Measurements from ENCODE around the gene DHRSX. TPM values are rescaled to one million over a fixed set of nuclear protein-coding genes. Genes with fewer than 3 reads are reported as not detected.

Gene DHRSX
- total and polyA plus RNA-seq, 9 of the 15 experiments (the other 6 are each of a cell fraction or from before 2014, with no cell fraction given), result 0.59 to 11.0 (median 6.2) TPM

- WGBS (ENCODE audit: insufficient coverage, low coverage, missing lambda C conversion rate), result 0% methylated on average over 7 of the region's 7 CpGs
- FAIRE-seq (no peak), DNase-seq (ENCODE audit: extremely low read depth in 1 of 4, low spot score in 3 of 4) (no peak), ATAC-seq (no peak)
- H4K20me1 ChIP-seq (replicated peaks; ENCODE audit: control insufficient read depth, insufficient read depth, low read length), result no peaks in the 10 kb centered on the region
- in situ Hi-C loops (cut with MboI) (no loop called here), intact Hi-C loops (cut with micrococcal nuclease) (no loop called here)
- no peak for TF ChIP-seq DMBX1 (CRISPR knock-in tag; IDR thresholded peaks at IDR 0.05; ENCODE audit: borderline replicate concordance)
- no peak for TF ChIP-seq LCOR (CRISPR knock-in tag; IDR thresholded peaks at IDR 0.05)
- TF ChIP-seq ZNF277 (CRISPR knock-in tag; IDR thresholded peaks at IDR 0.05; ENCODE audit: borderline replicate concordance), result no peak
- no peak for TF ChIP-seq FOXM1 (IDR thresholded peaks at IDR 0.05; ENCODE audit: low read depth)
- TF ChIP-seq FOXM1 (CRISPR knock-in tag; IDR thresholded peaks at IDR 0.05; ENCODE audit: low read depth), result no peak
- TF ChIP-seq SIN3B (IDR thresholded peaks at IDR 0.05; ENCODE audit: low read depth), result no peak
- TF ChIP-seq PTTG1 (tag; IDR thresholded peaks at IDR 0.05; ENCODE audit: low read depth), result no peak
- TF ChIP-seq ZBTB8A (IDR thresholded peaks at IDR 0.05; ENCODE audit: partially characterized antibody), result no peak
- TF ChIP-seq GABPB2 (CRISPR knock-in tag; conservative IDR thresholded peaks at IDR 0.05), result no peak
- TF ChIP-seq THRA (IDR thresholded peaks at IDR 0.05), result no peak
- TF ChIP-seq ZNF23 (CRISPR knock-in tag; IDR thresholded peaks at IDR 0.05), result no peak
- no peak for TF ChIP-seq ZBTB1 (CRISPR knock-in tag; IDR thresholded peaks at IDR 0.05; ENCODE audit: borderline replicate concordance, low read depth)
- no peak for TF ChIP-seq ZNF41 (CRISPR knock-in tag; conservative IDR thresholded peaks at IDR 0.05)
- no peak for TF ChIP-seq ZNF644 (tag; IDR thresholded peaks at IDR 0.05; ENCODE audit: low read depth)
- no peak for TF ChIP-seq HNRNPK (IDR thresholded peaks at IDR 0.05; ENCODE audit: low read depth, low read length, poor library complexity, severe bottlenecking)
- TF ChIP-seq FOXK1 (CRISPR knock-in tag; IDR thresholded peaks at IDR 0.05; ENCODE audit: borderline replicate concordance), result no peak
- no peak for TF ChIP-seq BRD4 (IDR thresholded peaks at IDR 0.05)
- no peak for TF ChIP-seq ZNF507 (tag; conservative IDR thresholded peaks at IDR 0.05)
- no peak for TF ChIP-seq MEIS2 (IDR thresholded peaks at IDR 0.05; ENCODE audit: partially characterized antibody)
- no peak for TF ChIP-seq FOXA3 (CRISPR knock-in tag; conservative IDR thresholded peaks at IDR 0.05 in 1 of 2, IDR thresholded peaks at IDR 0.05 in 1 of 2)
- H3K27me3 ChIP-seq (ENCODE audit: control insufficient read depth in 2 of 2, insufficient read depth in 2 of 2, low read length in 2 of 2), result peaks cover 0 to 13% of the 10 kb centered on the region in 2 experiments; a peak in 3 of 5 replicates
- no peak overlapping the region for H2AFZ ChIP-seq (ENCODE audit: low read depth, low read length)
- no peaks in the 10 kb centered on the region for H3K9me1 ChIP-seq (ENCODE audit: control insufficient read depth, insufficient read depth, low read length)
- H3K9ac ChIP-seq (ENCODE audit: insufficient read depth in 1 of 2, low read depth in 2 of 2, low read length in 2 of 2), result no peak overlapping the region
- ChIA-PET CTCF (ENCODE audit: low intra/inter-chr PET ratio) (no interaction called here), POLR2A (no interaction called here)
- BruUV-seq (replicated peaks), result no TSS peak
- no peaks in the 10 kb centered on the region for H3K79me2 ChIP-seq (ENCODE audit: control insufficient read depth, insufficient read depth, low read length)
- no peak overlapping the region for H3K4me2 ChIP-seq (ENCODE audit: insufficient read depth, low read length)
- no peaks in the 10 kb centered on the region; a peak in 1 of 5 replicates for H3K4me1 ChIP-seq (replicated peaks in 1 of 2; ENCODE audit: control insufficient read depth in 2 of 2, insufficient read depth in 2 of 2, low read length in 2 of 2)
- H3K27ac ChIP-seq (ENCODE audit: extremely low read depth, low read depth, low read length), result no peak overlapping the region
- no peak overlapping the region for H3K4me3 ChIP-seq
- no peaks in the 10 kb centered on the region for H3K9me3 ChIP-seq (replicated peaks; ENCODE audit: control insufficient read depth, insufficient read depth, low read depth, low read length)
- no peaks in the 10 kb centered on the region for H3K36me3 ChIP-seq (ENCODE audit: control insufficient read depth, insufficient read depth, low read length)
Observed at GRCh38 chrX:2549876-2550275, 49.1 kb upstream of the DHRSX start.
